SKM-1 treated with dmso at 0.1 percent for 144 hours (cell line): Measurements from ENCODE around the gene BYSL.

Experiments
- DNase-seq: peaks from one replicate; lab custom pipeline; 2025; ENCODE audit not compliant: unreplicated experiment; lab: John Stamatoyannopoulos, UW

The BYSL gene

DNA sequence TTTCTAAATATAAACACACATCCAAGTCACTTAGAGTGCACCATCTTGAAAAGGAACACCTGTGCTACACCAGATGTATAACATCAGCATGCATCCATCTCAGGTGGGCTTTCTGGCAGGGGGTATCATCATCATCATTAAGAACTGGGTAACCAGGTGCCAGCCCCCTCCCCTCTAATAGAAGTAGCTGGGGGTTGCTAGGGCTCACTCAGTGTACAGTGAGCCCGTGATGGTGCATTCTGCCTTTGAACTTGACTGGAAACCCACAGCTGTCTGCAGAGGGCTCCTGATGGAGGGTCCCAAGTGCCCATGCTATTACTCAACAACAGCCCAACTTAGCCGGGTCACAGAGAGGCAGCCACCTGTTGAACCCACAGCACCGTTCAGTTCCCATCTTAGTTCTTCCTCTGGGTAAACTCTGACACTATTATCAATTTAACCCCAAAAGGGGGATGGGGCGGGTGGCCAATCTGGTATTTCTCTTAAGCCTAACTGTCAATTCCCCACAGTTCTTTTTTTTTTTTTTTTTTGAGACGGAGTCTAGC lies 53.1 kb downstream of the BYSL start:
- no peak for DNase-seq

- DNase-seq: no peak
Observed at GRCh38 chr6:41975276-41975675, 54.0 kb downstream of the BYSL start.

DNA sequence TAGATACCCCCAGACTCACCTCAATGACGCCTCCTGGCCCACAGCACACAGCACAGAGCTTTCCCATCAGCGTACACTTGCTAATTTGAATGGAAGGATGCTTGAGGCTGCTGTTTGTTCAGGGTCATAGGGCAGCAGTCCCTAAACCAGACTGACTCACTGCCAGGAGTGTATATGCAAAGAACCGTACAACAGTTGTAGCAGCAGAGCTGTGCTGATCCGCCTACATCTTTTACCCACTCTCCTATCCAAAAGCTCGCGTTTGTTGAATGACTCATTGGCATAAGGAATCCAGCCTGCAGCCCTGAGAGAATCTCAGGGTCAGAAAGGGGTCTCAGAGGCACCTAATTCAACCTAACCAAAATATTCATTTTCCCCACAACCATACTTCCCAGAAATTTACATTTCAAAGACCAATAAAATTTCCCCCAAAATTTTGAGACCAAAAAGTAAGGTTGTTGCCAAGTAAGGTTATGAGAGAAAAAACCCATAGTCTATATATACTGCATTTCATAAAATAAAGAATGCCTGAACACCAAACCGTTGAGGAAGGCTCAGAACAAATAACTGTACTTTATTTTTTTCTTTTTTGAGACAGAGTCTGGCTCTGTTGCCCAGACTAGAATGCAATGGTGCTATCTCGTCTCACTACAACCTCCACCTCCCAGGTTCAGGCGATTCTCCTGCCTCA lies 55.6 kb downstream of the BYSL start:
- DNase-seq: no peak
